HCT116 (cell line): Measurements from ENCODE around the gene PRPF38A. TPM values are rescaled to one million over a fixed set of nuclear protein-coding genes. Genes with fewer than 3 reads are reported as not detected.

Source experiments
- ATAC-seq: fragments of 200-7000 bp; cut with Tn5 transposase; 2 replicates; pipeline ENCODE4 v1.9.1; 2020; ENCODE audit warnings: mild to moderate bottlenecking, moderate library complexity
- BruUV-seq: library from RNA; stranded (reverse); fragments of 400-500 nt; replicated peaks from 2 replicates; lab custom pipeline; 2021; lab: Mats Ljungman, UMichigan
- CTCF ChIA-PET: fragments of 300-600 bp; sonication (Branson Sonifier 250); formaldehyde crosslinking; loops from one replicate; lab custom pipeline; 2021; ENCODE audit warnings: antibody characterized with exemption; lab: Charles Lee
- POLR2A ChIA-PET: fragments of 300-600, 350-600 bp; sonication (Branson Sonifier 250); formaldehyde crosslinking; loops from one replicate; lab custom pipeline; 2021; ENCODE audit warnings: antibody characterized with exemption; lab: Charles Lee
- RAD21 ChIA-PET, 2 experiments: fragments of 300-600 bp; sonication (Branson Sonifier 250); formaldehyde crosslinking; loops; one replicate each; lab custom pipeline; 2023; ENCODE audit warnings: low total read pairs in 2 of 2; ENCODE audit not compliant: uncharacterized antibody in 2 of 2, unreplicated experiment in 2 of 2, low non-redundant PET in 1 of 2; lab: Charles Lee
- DNase-seq: peaks from one replicate; pipeline ENCODE4 v3.0.0-alpha.2; 2010; ENCODE audit warnings: low read depth, low spot score
- H2AFZ ChIP-seq: fragments of 200-600 bp; shearing (Covaris generic), sonication (generic); 2 replicates; pipeline ENCODE4 v1.6.1; 2017; ENCODE audit warnings: low read depth, mixed run types, mixed read lengths, antibody characterized with exemption, low read length; ENCODE audit not compliant: poor library complexity, severe bottlenecking
- H3K27ac ChIP-seq: 2 replicates; pipeline ENCODE4 v1.5.1; 2012; ENCODE audit warnings: low read depth, low read length
- H3K27me3 ChIP-seq: fragments of 200-600 bp; sonication (generic); 2 replicates; pipeline ENCODE4 v1.6.1; 2016; ENCODE audit warnings: mixed run types, low read length, mixed read lengths; ENCODE audit not compliant: insufficient read depth
- H3K36me3 ChIP-seq, 2 experiments: fragments of 200-500 bp in 1 of 2; fragments of 200-600 bp in 1 of 2; sonication (Bioruptor generic) in 1 of 2; sonication (generic) in 1 of 2; 2 replicates each; pipeline versions ENCODE4 v1.5.1 to v1.6.1; 2014 to 2016; ENCODE audit warnings: low read length in 2 of 2, inconsistent platforms in 1 of 2, mixed read lengths in 1 of 2, mixed run types in 1 of 2; ENCODE audit not compliant: insufficient read depth in 2 of 2, control insufficient read depth in 1 of 2
- H3K4me1 ChIP-seq, 2 experiments: fragments of 200-600 bp in 1 of 2; sonication (generic) in 1 of 2; 2 replicates each; pipeline versions ENCODE4 v1.5.1 to v1.6.1; 2012 to 2017; ENCODE audit warnings: low read length in 2 of 2, inconsistent platforms in 1 of 2, mild to moderate bottlenecking in 1 of 2, mixed read lengths in 1 of 2, mixed run types in 1 of 2, moderate library complexity in 1 of 2; ENCODE audit not compliant: insufficient read depth in 2 of 2, control insufficient read depth in 1 of 2
- H3K4me2 ChIP-seq: fragments of 200-600 bp; sonication (generic); 2 replicates; pipeline ENCODE4 v1.6.1; 2017; ENCODE audit warnings: mixed run types, low read length, mixed read lengths
- H3K4me3 ChIP-seq, 2 experiments: fragments of 200-600 bp in 1 of 2; sonication (generic) in 1 of 2; replicated peaks in 1 of 2; 2 replicates each; pipeline ENCODE4 v1.5.1; 2011 to 2016; ENCODE audit warnings: low read length in 2 of 2, control low read depth in 1 of 2, low read depth in 1 of 2, mild to moderate bottlenecking in 1 of 2, mixed read lengths in 1 of 2, mixed run types in 1 of 2
- H3K79me2 ChIP-seq: fragments of 200-600 bp; sonication (generic); 2 replicates; pipeline ENCODE4 v1.6.1; 2017; ENCODE audit warnings: mild to moderate bottlenecking, mixed run types, low read length, moderate library complexity, mixed read lengths; ENCODE audit not compliant: insufficient read depth
- H3K9ac ChIP-seq: fragments of 200-600 bp; sonication (generic); 2 replicates; pipeline ENCODE4 v1.6.1; 2016; ENCODE audit warnings: low read length, mixed read lengths
- H3K9me2 ChIP-seq: fragments of 200-600 bp; sonication (generic), shearing (Covaris generic); 2 replicates; pipeline ENCODE4 v1.6.1; 2017; ENCODE audit warnings: mixed run types, mild to moderate bottlenecking, moderate library complexity; ENCODE audit not compliant: insufficient read depth
- H3K9me3 ChIP-seq, 2 experiments: fragments of 200-500 bp in 1 of 2; fragments of 200-600 bp in 1 of 2; sonication (Bioruptor generic) in 1 of 2; sonication (generic) in 1 of 2; 2 replicates each; pipeline ENCODE4 v1.6.1; 2014 to 2017; ENCODE audit warnings: low read length in 2 of 2, mixed read lengths in 2 of 2, inconsistent platforms in 1 of 2, low read depth in 1 of 2, mild to moderate bottlenecking in 1 of 2, mixed run types in 1 of 2, moderate library complexity in 1 of 2; ENCODE audit not compliant: control insufficient read depth in 1 of 2, insufficient read depth in 1 of 2
- H4K20me1 ChIP-seq: fragments of 200-600 bp; sonication (generic), shearing (Covaris generic); 2 replicates; pipeline ENCODE4 v1.6.1; 2017; ENCODE audit warnings: mixed run types, mild to moderate bottlenecking, moderate library complexity; ENCODE audit not compliant: insufficient read depth
- CEBPB ChIP-seq: IDR thresholded peaks from 2 replicates; pipeline ENCODE4 v1.6.1; 2012; ENCODE audit warnings: low read depth
- EGR1 ChIP-seq: IDR thresholded peaks from 2 replicates; pipeline ENCODE4 v1.6.1; 2012; ENCODE audit warnings: low read depth
- ELF1 ChIP-seq: IDR thresholded peaks from 2 replicates; pipeline ENCODE4 v1.6.1; 2012; ENCODE audit warnings: low read depth, borderline replicate concordance
- EZH2 ChIP-seq: fragments of 200-600 bp; sonication (generic); IDR thresholded peaks from 2 replicates; pipeline ENCODE4 v1.6.1; 2017; ENCODE audit warnings: antibody characterized with exemption, mixed run types
- EZH2phosphoT487 ChIP-seq: fragments of 200-600 bp; IDR thresholded peaks from 2 replicates; pipeline ENCODE4 v1.6.1; 2018; ENCODE audit warnings: antibody characterized with exemption, borderline replicate concordance
- FOSL1 ChIP-seq: IDR thresholded peaks from 2 replicates; pipeline ENCODE4 v1.6.1; 2012; ENCODE audit warnings: low read depth
- POLR2AphosphoS5 ChIP-seq: IDR thresholded peaks from 2 replicates; pipeline ENCODE4 v1.6.1; 2011; ENCODE audit warnings: mild to moderate bottlenecking, low read depth, low read length, moderate library complexity
- SIN3A ChIP-seq: IDR thresholded peaks from 2 replicates; pipeline ENCODE4 v1.6.1; 2012; ENCODE audit warnings: low read depth
- SP1 ChIP-seq: IDR thresholded peaks from 2 replicates; pipeline ENCODE4 v1.6.1; 2012; ENCODE audit warnings: low read depth
- TCF7L2 ChIP-seq: IDR thresholded peaks from 2 replicates; pipeline ENCODE4 v1.7.0; 2011; ENCODE audit warnings: borderline replicate concordance, inconsistent platforms; ENCODE audit not compliant: insufficient read depth, insufficient read length; ENCODE audit errors: extremely low read depth
- YY1 ChIP-seq: IDR thresholded peaks from 2 replicates; pipeline ENCODE4 v1.6.1; 2011; ENCODE audit warnings: low read length, low read depth, moderate library complexity, mild to moderate bottlenecking; ENCODE audit not compliant: insufficient replicate concordance; ENCODE audit errors: extremely low read depth
- ZFX ChIP-seq: fragments of 450-650 bp; IDR thresholded peaks from 2 replicates; pipeline ENCODE4 v1.6.1; 2017
- ZNF274 ChIP-seq: fragments of 200-500 bp; sonication (Bioruptor generic); IDR thresholded peaks from 2 replicates; pipeline ENCODE4 v1.6.1; 2014; ENCODE audit warnings: mild to moderate bottlenecking, low read depth, low read length, inconsistent platforms
- intact Hi-C: fragments of 100-400 bp; cut with micrococcal nuclease; formaldehyde crosslinking; loops from 2 replicates; pipeline ENCODE4 v1.10.0; 2022
- total RNA-seq: library from RNA; stranded (reverse); gene quantifications from one replicate; pipeline ENCODE4 v1.2.1, GENCODE V29; 2021; ENCODE audit not compliant: unreplicated experiment
- TF ChIP-seq, protein P1 (sequence below): IDR thresholded peaks from 2 replicates; pipeline ENCODE4 v1.6.1; 2012
- TF ChIP-seq, protein P2 (sequence below): IDR thresholded peaks from 2 replicates; pipeline ENCODE4 v1.6.1; 2011; ENCODE audit warnings: mild to moderate bottlenecking, low read length, moderate library complexity; ENCODE audit not compliant: insufficient replicate concordance; ENCODE audit errors: extremely low read depth
- TF ChIP-seq, protein P3 (sequence below), 3 experiments: fragments of 200-600 bp in 1 of 3; sonication (generic) in 1 of 3; IDR thresholded peaks in 2 of 3; conservative IDR thresholded peaks in 1 of 3; 2 replicates each; pipeline ENCODE4 v1.5.1; 2012 to 2017; ENCODE audit warnings: low read depth in 2 of 3, low read length in 2 of 3, antibody characterized with exemption in 1 of 3, borderline replicate concordance in 1 of 3, control low read depth in 1 of 3, mild to moderate bottlenecking in 1 of 3, mixed read lengths in 1 of 3, mixed run types in 1 of 3, moderate library complexity in 1 of 3; ENCODE audit not compliant: insufficient read depth in 1 of 3
- TF ChIP-seq, protein P4 (sequence below): IDR thresholded peaks from 2 replicates; pipeline ENCODE4 v1.6.1; 2012

Gene PRPF38A
- total RNA-seq, 1 experiment from 2014 or later, result 50.2 TPM

DNA sequence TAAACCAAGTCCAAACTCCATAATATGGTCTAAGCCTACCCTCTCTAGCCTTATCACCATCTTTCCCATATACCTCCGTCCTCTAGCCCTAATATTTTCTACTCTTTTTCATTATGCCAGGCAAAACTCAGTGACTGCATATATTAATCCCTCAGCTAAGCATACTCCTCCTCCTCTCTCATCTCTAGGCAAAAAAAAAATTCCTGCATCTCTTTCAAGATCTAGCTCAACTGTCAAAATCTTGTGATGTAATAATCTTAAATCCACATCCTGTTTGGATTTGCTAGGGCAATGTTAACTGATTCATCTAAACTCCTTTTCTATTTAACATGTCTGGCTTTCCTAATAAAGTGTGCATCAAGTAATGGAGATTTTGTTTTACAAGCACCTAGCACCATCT is 20.4 kb downstream of the PRPF38A start:
- ATAC-seq (no peak), DNase-seq (no peak)
- no peak overlapping the region for H3K9ac ChIP-seq
- POLR2A ChIA-PET, result no interaction called here
- H3K4me1 ChIP-seq, result no peaks in the 10 kb centered on the region
- no peaks in the 10 kb centered on the region for H4K20me1 ChIP-seq
- no peak overlapping the region for H3K27ac ChIP-seq
- no peaks in the 10 kb centered on the region for H3K9me3 ChIP-seq
- H3K4me3 ChIP-seq, result no peak overlapping the region
- no peaks in the 10 kb centered on the region for H3K27me3 ChIP-seq
- peaks cover 4 to 33% of the 10 kb centered on the region in 2 experiments; a peak in 3 of 4 replicates for H3K36me3 ChIP-seq
- H2AFZ ChIP-seq, result no peak overlapping the region
- CTCF ChIA-PET, result no interaction called here
- H3K9me2 ChIP-seq, result no peaks in the 10 kb centered on the region
- intact Hi-C loops, result no loop called here
- TF ChIP-seq FOSL1 (no peak), CEBPB (no peak), EZH2 (no peak), EGR1 (no peak), TCF7L2 (no peak), EZH2phosphoT487 (no peak), SP1 (no peak), YY1 (no peak), POLR2AphosphoS5 (no peak), ELF1 (no peak), SIN3A (no peak), ZNF274 (no peak), ZFX (no peak)
- TF ChIP-seq, protein P1, sequence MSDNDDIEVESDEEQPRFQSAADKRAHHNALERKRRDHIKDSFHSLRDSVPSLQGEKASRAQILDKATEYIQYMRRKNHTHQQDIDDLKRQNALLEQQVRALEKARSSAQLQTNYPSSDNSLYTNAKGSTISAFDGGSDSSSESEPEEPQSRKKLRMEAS, result no peak
- TF ChIP-seq, protein P2, sequence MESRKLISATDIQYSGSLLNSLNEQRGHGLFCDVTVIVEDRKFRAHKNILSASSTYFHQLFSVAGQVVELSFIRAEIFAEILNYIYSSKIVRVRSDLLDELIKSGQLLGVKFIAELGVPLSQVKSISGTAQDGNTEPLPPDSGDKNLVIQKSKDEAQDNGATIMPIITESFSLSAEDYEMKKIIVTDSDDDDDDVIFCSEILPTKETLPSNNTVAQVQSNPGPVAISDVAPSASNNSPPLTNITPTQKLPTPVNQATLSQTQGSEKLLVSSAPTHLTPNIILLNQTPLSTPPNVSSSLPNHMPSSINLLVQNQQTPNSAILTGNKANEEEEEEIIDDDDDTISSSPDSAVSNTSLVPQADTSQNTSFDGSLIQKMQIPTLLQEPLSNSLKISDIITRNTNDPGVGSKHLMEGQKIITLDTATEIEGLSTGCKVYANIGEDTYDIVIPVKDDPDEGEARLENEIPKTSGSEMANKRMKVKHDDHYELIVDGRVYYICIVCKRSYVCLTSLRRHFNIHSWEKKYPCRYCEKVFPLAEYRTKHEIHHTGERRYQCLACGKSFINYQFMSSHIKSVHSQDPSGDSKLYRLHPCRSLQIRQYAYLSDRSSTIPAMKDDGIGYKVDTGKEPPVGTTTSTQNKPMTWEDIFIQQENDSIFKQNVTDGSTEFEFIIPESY, result no peak
- TF ChIP-seq, protein P3, sequence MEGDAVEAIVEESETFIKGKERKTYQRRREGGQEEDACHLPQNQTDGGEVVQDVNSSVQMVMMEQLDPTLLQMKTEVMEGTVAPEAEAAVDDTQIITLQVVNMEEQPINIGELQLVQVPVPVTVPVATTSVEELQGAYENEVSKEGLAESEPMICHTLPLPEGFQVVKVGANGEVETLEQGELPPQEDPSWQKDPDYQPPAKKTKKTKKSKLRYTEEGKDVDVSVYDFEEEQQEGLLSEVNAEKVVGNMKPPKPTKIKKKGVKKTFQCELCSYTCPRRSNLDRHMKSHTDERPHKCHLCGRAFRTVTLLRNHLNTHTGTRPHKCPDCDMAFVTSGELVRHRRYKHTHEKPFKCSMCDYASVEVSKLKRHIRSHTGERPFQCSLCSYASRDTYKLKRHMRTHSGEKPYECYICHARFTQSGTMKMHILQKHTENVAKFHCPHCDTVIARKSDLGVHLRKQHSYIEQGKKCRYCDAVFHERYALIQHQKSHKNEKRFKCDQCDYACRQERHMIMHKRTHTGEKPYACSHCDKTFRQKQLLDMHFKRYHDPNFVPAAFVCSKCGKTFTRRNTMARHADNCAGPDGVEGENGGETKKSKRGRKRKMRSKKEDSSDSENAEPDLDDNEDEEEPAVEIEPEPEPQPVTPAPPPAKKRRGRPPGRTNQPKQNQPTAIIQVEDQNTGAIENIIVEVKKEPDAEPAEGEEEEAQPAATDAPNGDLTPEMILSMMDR (IDR thresholded peaks at IDR 0.05 in 2 of 3, conservative IDR thresholded peaks at IDR 0.05 in 1 of 3; ENCODE audit: borderline replicate concordance in 1 of 3, insufficient read depth in 1 of 3, low read depth in 2 of 3, low read length in 2 of 3), result no peak
- TF ChIP-seq, protein P4, sequence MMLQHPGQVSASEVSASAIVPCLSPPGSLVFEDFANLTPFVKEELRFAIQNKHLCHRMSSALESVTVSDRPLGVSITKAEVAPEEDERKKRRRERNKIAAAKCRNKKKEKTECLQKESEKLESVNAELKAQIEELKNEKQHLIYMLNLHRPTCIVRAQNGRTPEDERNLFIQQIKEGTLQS, result no peak
- RAD21 ChIA-PET, result no interaction called here
- H3K4me2 ChIP-seq, result no peak overlapping the region
- no TSS peak for BruUV-seq
- H3K79me2 ChIP-seq, result no peaks in the 10 kb centered on the region
